DOHH2 (cell line): ENCODE measurements around the gene RASA3.
"Not testable (repeated sequence)": the region's sequence is repeated elsewhere in the genome, so short reads cannot be mapped to it uniquely, and the experiment has no call there.

Experiments used
- H3F3A ChIP-seq: fragments of 200-600 bp; sonication (generic), shearing (Covaris generic); 2 replicates; pipeline ENCODE4 v1.6.0; 2016; ENCODE audit warnings: antibody characterized with exemption, mild to moderate bottlenecking; ENCODE audit not compliant: control insufficient read depth, insufficient read depth
- H3K27ac ChIP-seq: fragments of 200-600 bp; sonication (generic); 2 replicates; pipeline ENCODE4 v1.5.1; 2014; ENCODE audit warnings: low read depth, mild to moderate bottlenecking, low read length, moderate library complexity
- H3K27me3 ChIP-seq: fragments of 200-600 bp; sonication (generic); 2 replicates; pipeline ENCODE4 v1.6.1; 2014; ENCODE audit warnings: mild to moderate bottlenecking, low read length, mixed read lengths; ENCODE audit not compliant: control insufficient read depth
- H3K36me3 ChIP-seq: fragments of 200-600 bp; sonication (generic); 2 replicates; pipeline ENCODE4 v1.6.1; 2014; ENCODE audit warnings: mild to moderate bottlenecking, low read length, moderate library complexity, mixed read lengths; ENCODE audit not compliant: control insufficient read depth
- H3K4me1 ChIP-seq: fragments of 200-600 bp; sonication (generic); 2 replicates; pipeline ENCODE4 v1.6.1; 2014; ENCODE audit warnings: mild to moderate bottlenecking, low read length, mixed read lengths; ENCODE audit not compliant: control insufficient read depth
- H3K4me2 ChIP-seq: fragments of 200-600 bp; sonication (generic); 2 replicates; pipeline ENCODE4 v1.6.0; 2014; ENCODE audit warnings: mild to moderate bottlenecking, low read length, moderate library complexity
- H3K4me3 ChIP-seq: fragments of 200-600 bp; sonication (generic); 2 replicates; pipeline ENCODE4 v1.5.1; 2014; ENCODE audit warnings: mild to moderate bottlenecking, low read length, mixed read lengths
- H3K79me2 ChIP-seq: fragments of 200-600 bp; sonication (generic); 2 replicates; pipeline ENCODE4 v1.6.1; 2014; ENCODE audit warnings: mild to moderate bottlenecking, low read length, mixed read lengths; ENCODE audit not compliant: control insufficient read depth
- H3K9me2 ChIP-seq: fragments of 200-600 bp; sonication (generic); replicated peaks from 2 replicates; pipeline ENCODE4 v1.6.1; 2014; ENCODE audit warnings: mild to moderate bottlenecking, low read length, mixed read lengths; ENCODE audit not compliant: control insufficient read depth
- H3K9me3 ChIP-seq: fragments of 200-600 bp; sonication (generic); 2 replicates; pipeline ENCODE4 v1.6.1; 2014; ENCODE audit warnings: antibody characterized with exemption, low read length, mixed read lengths; ENCODE audit not compliant: control insufficient read depth, insufficient read depth
- H4K20me1 ChIP-seq: fragments of 200-600 bp; sonication (generic); 2 replicates; pipeline ENCODE4 v1.6.0; 2014; ENCODE audit warnings: low read depth, mild to moderate bottlenecking, antibody characterized with exemption, low read length, moderate library complexity; ENCODE audit not compliant: control insufficient read depth, insufficient read depth
- CTCF ChIP-seq: fragments of 200-600 bp; sonication (generic); IDR thresholded peaks from one replicate; pipeline ENCODE4 v1.5.1; 2014; ENCODE audit warnings: antibody characterized with exemption, mild to moderate bottlenecking, low read depth, low read length; ENCODE audit not compliant: poor library complexity, severe bottlenecking
- EZH2phosphoT487 ChIP-seq: fragments of 200-600 bp; sonication (generic); IDR thresholded peaks from 2 replicates; pipeline ENCODE4 v1.6.1; 2017; ENCODE audit warnings: borderline replicate concordance, mild to moderate bottlenecking, antibody characterized with exemption, low read length, moderate library complexity, mixed read lengths

Gene RASA3

GRCh38 chr13:114151565-114152284 lies 19.3 kb upstream of the RASA3 start:
- no peak overlapping the region for H3K4me3 ChIP-seq
- H3K9me3 ChIP-seq = no peaks in the 10 kb centered on the region
- H3K4me1 ChIP-seq = peaks cover 20% of the 10 kb centered on the region
- H3K4me2 ChIP-seq = no peak overlapping the region
- H3K36me3 ChIP-seq = no peaks in the 10 kb centered on the region
- no peak overlapping the region for H3K27ac ChIP-seq
- H4K20me1 ChIP-seq = no peaks in the 10 kb centered on the region; the same call in 1 of the 2 replicates
- peaks cover 3% of the 10 kb centered on the region; the same call in 1 of the 2 replicates for H3K27me3 ChIP-seq
- TF ChIP-seq CTCF (no peak), EZH2phosphoT487 (no peak)
- no peaks in the 10 kb centered on the region for H3K79me2 ChIP-seq
- H3F3A ChIP-seq = no peaks in the 10 kb centered on the region
- H3K9me2 ChIP-seq = no peaks in the 10 kb centered on the region

DNA sequence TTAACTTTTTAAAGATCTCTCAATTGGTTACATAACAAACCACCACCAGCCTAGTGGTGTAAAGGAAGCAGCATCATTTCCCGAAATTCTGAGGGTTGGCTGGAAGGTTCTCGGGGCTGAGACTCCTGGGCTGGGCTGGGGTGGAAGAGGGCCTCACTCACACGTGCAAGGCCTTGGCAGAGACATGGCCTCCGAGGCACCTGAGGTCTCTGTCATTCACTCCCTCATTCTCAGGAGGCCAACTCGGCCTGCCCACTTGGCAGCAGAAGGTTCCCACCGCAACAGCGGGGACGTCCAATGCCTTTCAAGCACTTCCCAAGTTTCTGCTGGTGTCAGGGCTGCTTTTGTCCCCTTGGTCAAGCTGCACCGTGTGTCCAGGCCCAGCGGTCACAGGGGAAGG lies 18.6 kb upstream of the RASA3 start:
- Histone ChIP-seq H4K20me1 (no peaks in the 10 kb centered on the region; the same call in 1 of the 2 replicates), H3K27ac (no peak overlapping the region), H3K36me3 (no peaks in the 10 kb centered on the region), H3K9me2 (no peaks in the 10 kb centered on the region), H3K4me3 (no peak overlapping the region), H3K4me1 (peaks cover 21% of the 10 kb centered on the region), H3F3A (no peaks in the 10 kb centered on the region), H3K27me3 (peaks cover 3% of the 10 kb centered on the region; the same call in 1 of the 2 replicates), H3K79me2 (no peaks in the 10 kb centered on the region), H3K9me3 (no peaks in the 10 kb centered on the region), H3K4me2 (no peak overlapping the region)
- TF ChIP-seq EZH2phosphoT487 (no peak), CTCF (no peak)

GRCh38 chr13:114149774-114150740 lies 17.6 kb upstream of the RASA3 start:
- H3K9me3 ChIP-seq = no peaks in the 10 kb centered on the region
- no peak overlapping the region for H3K27ac ChIP-seq
- H4K20me1 ChIP-seq = no peaks in the 10 kb centered on the region; the same call in 1 of the 2 replicates
- H3F3A ChIP-seq = no peaks in the 10 kb centered on the region
- peaks cover 3% of the 10 kb centered on the region; the same call in 1 of the 2 replicates for H3K27me3 ChIP-seq
- H3K4me1 ChIP-seq = peaks cover 31% of the 10 kb centered on the region
- TF ChIP-seq EZH2phosphoT487 (no peak), CTCF (no peak)
- H3K4me2 ChIP-seq = no peak overlapping the region
- no peaks in the 10 kb centered on the region for H3K36me3 ChIP-seq
- H3K79me2 ChIP-seq = no peaks in the 10 kb centered on the region
- H3K9me2 ChIP-seq = no peaks in the 10 kb centered on the region
- H3K4me3 ChIP-seq = no peak overlapping the region

DNA sequence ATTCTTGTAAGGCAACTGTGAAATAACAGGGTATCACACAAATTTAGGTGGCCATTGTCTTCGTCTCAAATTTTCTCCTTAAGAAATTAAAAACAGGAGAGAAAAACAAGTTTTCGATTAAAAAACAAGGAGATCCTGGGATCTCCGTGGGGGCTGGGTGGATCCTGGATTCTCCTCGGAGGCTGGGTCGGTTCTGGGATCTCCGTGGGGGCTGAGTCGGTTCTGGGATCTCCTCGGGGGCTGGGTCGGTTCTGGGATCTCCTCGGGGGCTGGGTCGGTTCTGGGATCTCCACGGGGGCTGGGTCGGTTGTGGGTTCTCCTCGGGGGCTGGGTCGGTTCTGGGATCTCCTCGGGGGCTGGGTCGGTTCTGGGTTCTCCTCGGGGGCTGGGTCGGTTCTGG lies 16.5 kb upstream of the RASA3 start:
- H3K4me1 ChIP-seq = peaks cover 35% of the 10 kb centered on the region
- not testable (repeated sequence) for H3K4me2 ChIP-seq

More for the DNA sequence above, 16.5 kb upstream of the RASA3 start:
- not testable (repeated sequence) for H3K36me3 ChIP-seq, H3K9me3 ChIP-seq, H3K9me2 ChIP-seq, H3F3A ChIP-seq, H3K4me3 ChIP-seq, H3K27ac ChIP-seq, H3K79me2 ChIP-seq, H3K27me3 ChIP-seq, H4K20me1 ChIP-seq
